ENCODE results near the gene ANO9.

Gene ANO9

GRCh38 chr11:441418-442274 lies at the start of gene ANO9:
Gene ANO9 (minus strand): TSS chr11:442011. CDS start chr11:441926, 85 bp downstream.
- no peak for DNase-seq

GRCh38 chr11:491358-491757 lies 49.5 kb upstream of the ANO9 start:
- DNase-seq: no peak

GRCh38 chr11:490930-491260 lies 49.1 kb upstream of the ANO9 start:
- no peak for DNase-seq

GRCh38 chr11:490186-490929 lies 48.5 kb upstream of the ANO9 start:
- no peak for DNase-seq

GRCh38 chr11:489610-490185 lies 47.9 kb upstream of the ANO9 start:
- no peak for DNase-seq

- no peak for DNase-seq
These were observed 47.2 kb upstream of the ANO9 start for GRCh38 chr11:488992-489391.

GRCh38 chr11:488579-488978 lies 46.8 kb upstream of the ANO9 start:
- no peak for DNase-seq

GRCh38 chr11:488062-488461 lies 46.3 kb upstream of the ANO9 start:
- no peak for DNase-seq

- DNase-seq: no peak
These were observed 45.8 kb upstream of the ANO9 start for GRCh38 chr11:487571-488021.

GRCh38 chr11:486189-486588 lies 44.4 kb upstream of the ANO9 start:
- no peak for DNase-seq

GRCh38 chr11:484616-485015 lies 42.8 kb upstream of the ANO9 start:
- DNase-seq: no peak

GRCh38 chr11:479311-479710 lies 37.5 kb upstream of the ANO9 start:
- DNase-seq: no peak

GRCh38 chr11:477052-477715 lies 35.4 kb upstream of the ANO9 start:
- no peak for DNase-seq

- no peak for DNase-seq
These were observed 34.6 kb upstream of the ANO9 start for GRCh38 chr11:476416-476815.

GRCh38 chr11:475941-476340 lies 34.1 kb upstream of the ANO9 start:
- DNase-seq: no peak

GRCh38 chr11:474914-475506 lies 33.2 kb upstream of the ANO9 start:
- no peak for DNase-seq

- no peak for DNase-seq
These were observed 32.4 kb upstream of the ANO9 start for GRCh38 chr11:473962-474785.

- no peak for DNase-seq
These were observed 31.6 kb upstream of the ANO9 start for GRCh38 chr11:473415-473814.

GRCh38 chr11:472816-473215 lies 31.0 kb upstream of the ANO9 start:
- DNase-seq: no peak

- DNase-seq: no peak
These were observed 30.5 kb upstream of the ANO9 start for GRCh38 chr11:472272-472671.

GRCh38 chr11:471468-472145 lies 29.8 kb upstream of the ANO9 start:
- DNase-seq: no peak
